ENCODE measurements around the gene CCDC93. TPM values are rescaled to one million over a fixed set of nuclear protein-coding genes. Genes with fewer than 3 reads are reported as not detected.

The CCDC93 gene
- total RNA-seq, 6 experiments from 2014 or later = 13.4 to 17.2 (median 14.4) TPM

DNA sequence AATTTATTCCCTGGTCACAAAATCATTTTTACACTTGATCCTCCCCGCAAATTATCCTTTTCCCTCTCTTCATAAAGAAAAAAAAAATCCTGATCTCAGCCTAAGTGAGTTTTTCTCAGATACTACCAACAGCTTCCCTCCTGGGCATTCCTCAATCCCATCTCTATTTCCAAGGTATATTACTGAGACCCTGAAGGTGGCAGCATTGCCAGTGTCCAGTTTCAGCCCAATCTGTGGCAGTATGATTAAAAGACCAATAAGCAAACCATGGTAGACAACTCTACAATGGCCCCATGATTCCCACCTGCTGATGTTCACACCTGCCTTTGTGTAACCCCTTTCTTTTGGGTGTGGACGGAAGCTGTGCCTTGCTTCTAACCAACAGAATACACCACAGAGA is 45.1 kb downstream of the CCDC93 start:
- H3K9me3 Mint-ChIP-seq = no peaks in the 10 kb centered on the region
- no peaks in the 10 kb centered on the region; the same call in 1 of the 2 replicates for H3K27me3 Mint-ChIP-seq (ENCODE audit: insufficient read depth)
- H3K27ac Mint-ChIP-seq = no peak overlapping the region
- peaks cover 29% of the 10 kb centered on the region for H3K36me3 Mint-ChIP-seq (ENCODE audit: low read depth)
- H3K4me3 Mint-ChIP-seq = no peak overlapping the region
- TF ChIP-seq, protein P1, sequence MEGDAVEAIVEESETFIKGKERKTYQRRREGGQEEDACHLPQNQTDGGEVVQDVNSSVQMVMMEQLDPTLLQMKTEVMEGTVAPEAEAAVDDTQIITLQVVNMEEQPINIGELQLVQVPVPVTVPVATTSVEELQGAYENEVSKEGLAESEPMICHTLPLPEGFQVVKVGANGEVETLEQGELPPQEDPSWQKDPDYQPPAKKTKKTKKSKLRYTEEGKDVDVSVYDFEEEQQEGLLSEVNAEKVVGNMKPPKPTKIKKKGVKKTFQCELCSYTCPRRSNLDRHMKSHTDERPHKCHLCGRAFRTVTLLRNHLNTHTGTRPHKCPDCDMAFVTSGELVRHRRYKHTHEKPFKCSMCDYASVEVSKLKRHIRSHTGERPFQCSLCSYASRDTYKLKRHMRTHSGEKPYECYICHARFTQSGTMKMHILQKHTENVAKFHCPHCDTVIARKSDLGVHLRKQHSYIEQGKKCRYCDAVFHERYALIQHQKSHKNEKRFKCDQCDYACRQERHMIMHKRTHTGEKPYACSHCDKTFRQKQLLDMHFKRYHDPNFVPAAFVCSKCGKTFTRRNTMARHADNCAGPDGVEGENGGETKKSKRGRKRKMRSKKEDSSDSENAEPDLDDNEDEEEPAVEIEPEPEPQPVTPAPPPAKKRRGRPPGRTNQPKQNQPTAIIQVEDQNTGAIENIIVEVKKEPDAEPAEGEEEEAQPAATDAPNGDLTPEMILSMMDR (IDR thresholded peaks at IDR 0.05) = peak; percentile 26; the same call in 1 of the 2 replicates
- DNase-seq = no peak
- H3K4me1 Mint-ChIP-seq (ENCODE audit: low read depth) = peaks cover 35% of the 10 kb centered on the region

DNA sequence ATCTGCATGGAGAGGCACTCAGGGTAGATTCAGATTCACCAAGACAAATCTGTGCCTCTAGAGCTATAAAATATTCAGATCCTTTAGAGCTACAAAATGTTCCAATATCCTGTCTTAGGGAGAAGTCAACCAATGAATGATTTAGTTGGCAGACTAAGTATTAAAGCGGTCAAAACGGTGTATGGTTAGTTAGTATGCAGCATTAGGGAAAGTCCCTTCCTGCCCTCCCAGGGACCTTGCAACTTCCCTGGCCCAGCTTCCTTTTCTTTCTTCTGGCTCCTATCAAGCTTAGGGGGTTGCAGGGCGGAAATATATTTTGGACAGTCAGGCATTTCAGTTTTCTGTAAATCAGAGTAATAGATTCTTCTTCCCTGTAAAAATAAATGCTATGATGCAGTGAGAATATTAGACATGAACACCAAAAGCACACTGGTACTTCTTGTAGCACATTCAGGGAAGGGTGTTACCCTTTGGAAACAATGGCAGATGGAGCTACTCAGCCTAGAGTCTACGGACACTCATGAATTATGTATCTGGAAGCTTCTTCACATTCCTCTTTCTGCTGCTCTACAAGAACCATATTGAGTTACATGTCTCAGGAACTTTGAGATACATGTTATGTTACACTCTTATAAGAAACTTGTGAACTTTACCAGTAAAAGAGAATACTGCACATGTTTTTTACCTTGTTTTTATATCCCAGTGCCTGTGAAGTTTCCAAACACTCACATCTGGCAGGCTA is 45.7 kb downstream of the CCDC93 start:
- TF ChIP-seq, protein P1 (IDR thresholded peaks at IDR 0.05) = no peak
- Mint-ChIP-seq H3K36me3 (ENCODE audit: low read depth) (peaks cover 27% of the 10 kb centered on the region), H3K27ac (no peak overlapping the region), H3K4me1 (ENCODE audit: low read depth) (peaks cover 35% of the 10 kb centered on the region), H3K27me3 (ENCODE audit: insufficient read depth) (no peaks in the 10 kb centered on the region; the same call in 1 of the 2 replicates), H3K9me3 (no peaks in the 10 kb centered on the region), H3K4me3 (no peak overlapping the region)
- DNase-seq = no peak

DNA sequence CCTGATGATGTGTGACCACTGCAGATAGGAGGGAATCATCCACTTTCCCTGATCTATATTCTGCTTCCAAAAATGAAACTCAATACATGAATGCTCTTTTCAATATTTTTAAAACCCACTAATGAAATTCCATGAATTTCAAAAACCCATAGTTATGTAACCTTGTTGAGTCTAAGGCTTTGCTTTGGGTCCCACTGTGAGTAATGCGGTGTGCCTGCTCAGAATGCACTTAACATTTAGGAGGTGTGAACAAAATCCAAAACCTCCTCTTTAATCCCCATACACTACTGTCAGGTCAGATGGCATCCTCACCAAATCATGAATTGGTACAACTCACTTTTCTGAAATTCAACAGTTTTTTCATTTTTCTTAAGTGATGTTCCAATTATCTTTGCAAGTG is 50.4 kb downstream of the CCDC93 start:
- Mint-ChIP-seq H3K4me3 (no peak overlapping the region), H3K36me3 (ENCODE audit: low read depth) (peaks cover 14% of the 10 kb centered on the region), H3K27ac (no peak overlapping the region), H3K9me3 (no peaks in the 10 kb centered on the region), H3K27me3 (ENCODE audit: insufficient read depth) (no peaks in the 10 kb centered on the region), H3K4me1 (ENCODE audit: low read depth) (peaks cover 54% of the 10 kb centered on the region)
- TF ChIP-seq, protein P1 (IDR thresholded peaks at IDR 0.05) = no peak
- DNase-seq = no peak

DNA sequence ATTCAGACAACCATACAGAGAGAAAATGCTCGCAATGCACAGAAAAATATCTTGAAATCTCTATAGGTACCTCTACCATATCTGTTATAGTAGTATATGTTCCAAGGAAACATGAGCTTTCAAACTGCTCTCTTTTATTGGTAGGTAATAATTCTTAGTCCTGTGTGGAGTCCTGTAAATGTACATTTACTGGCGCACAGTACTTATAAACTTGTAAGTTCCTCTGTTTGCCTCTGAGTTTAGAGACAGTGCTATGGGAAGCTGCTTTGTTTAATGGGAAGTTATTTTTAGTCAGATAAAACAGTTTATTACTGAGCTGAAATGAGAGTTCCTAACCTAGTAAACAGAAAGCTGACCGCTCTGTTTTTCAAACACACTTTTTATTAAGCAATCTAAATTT is 52.7 kb downstream of the CCDC93 start:
- no peaks in the 10 kb centered on the region for H3K27me3 Mint-ChIP-seq (ENCODE audit: insufficient read depth)
- no peak for DNase-seq
- peaks cover 75% of the 10 kb centered on the region for H3K4me1 Mint-ChIP-seq (ENCODE audit: low read depth)
- H3K4me3 Mint-ChIP-seq = no peak overlapping the region
- H3K36me3 Mint-ChIP-seq (ENCODE audit: low read depth) = peaks cover 30% of the 10 kb centered on the region
- H3K27ac Mint-ChIP-seq = peak overlapping the region; percentile 18
- H3K9me3 Mint-ChIP-seq = no peaks in the 10 kb centered on the region
- TF ChIP-seq, protein P1 (IDR thresholded peaks at IDR 0.05) = no peak

DNA sequence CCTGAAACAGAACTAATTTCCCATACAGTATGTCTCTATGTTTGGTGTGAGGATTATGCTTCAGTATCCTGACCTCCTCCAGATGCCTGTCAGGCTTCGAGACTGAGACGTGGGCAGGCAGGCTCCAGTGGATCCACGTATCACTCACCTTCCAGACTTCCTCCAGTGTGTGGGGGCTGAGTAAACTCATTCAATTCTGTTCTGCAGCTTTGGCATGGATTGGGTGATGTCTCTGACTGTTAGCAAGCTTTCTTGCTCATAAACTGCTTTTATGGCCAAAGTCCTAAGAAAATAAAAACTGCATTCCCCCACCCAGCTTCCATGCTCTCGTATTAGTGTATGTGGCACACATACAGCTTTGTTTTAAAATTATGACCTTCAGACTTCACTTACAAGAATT is 53.6 kb downstream of the CCDC93 start:
- Mint-ChIP-seq H3K27ac (peak overlapping the region; percentile 45), H3K27me3 (ENCODE audit: insufficient read depth) (no peaks in the 10 kb centered on the region), H3K4me1 (ENCODE audit: low read depth) (peaks cover 77% of the 10 kb centered on the region), H3K36me3 (ENCODE audit: low read depth) (peaks cover 32% of the 10 kb centered on the region), H3K4me3 (no peak overlapping the region), H3K9me3 (no peaks in the 10 kb centered on the region)
- no peak for DNase-seq
- TF ChIP-seq, protein P1 (IDR thresholded peaks at IDR 0.05) = no peak

Measured in HFFc6 (cell line).